NCI-H345 (cell line): ENCODE results near the gene ADCY7.

Experiments used
- DNase-seq: peaks from one replicate; lab custom pipeline; 2025; lab: John Stamatoyannopoulos, UW

The ADCY7 gene

DNA sequence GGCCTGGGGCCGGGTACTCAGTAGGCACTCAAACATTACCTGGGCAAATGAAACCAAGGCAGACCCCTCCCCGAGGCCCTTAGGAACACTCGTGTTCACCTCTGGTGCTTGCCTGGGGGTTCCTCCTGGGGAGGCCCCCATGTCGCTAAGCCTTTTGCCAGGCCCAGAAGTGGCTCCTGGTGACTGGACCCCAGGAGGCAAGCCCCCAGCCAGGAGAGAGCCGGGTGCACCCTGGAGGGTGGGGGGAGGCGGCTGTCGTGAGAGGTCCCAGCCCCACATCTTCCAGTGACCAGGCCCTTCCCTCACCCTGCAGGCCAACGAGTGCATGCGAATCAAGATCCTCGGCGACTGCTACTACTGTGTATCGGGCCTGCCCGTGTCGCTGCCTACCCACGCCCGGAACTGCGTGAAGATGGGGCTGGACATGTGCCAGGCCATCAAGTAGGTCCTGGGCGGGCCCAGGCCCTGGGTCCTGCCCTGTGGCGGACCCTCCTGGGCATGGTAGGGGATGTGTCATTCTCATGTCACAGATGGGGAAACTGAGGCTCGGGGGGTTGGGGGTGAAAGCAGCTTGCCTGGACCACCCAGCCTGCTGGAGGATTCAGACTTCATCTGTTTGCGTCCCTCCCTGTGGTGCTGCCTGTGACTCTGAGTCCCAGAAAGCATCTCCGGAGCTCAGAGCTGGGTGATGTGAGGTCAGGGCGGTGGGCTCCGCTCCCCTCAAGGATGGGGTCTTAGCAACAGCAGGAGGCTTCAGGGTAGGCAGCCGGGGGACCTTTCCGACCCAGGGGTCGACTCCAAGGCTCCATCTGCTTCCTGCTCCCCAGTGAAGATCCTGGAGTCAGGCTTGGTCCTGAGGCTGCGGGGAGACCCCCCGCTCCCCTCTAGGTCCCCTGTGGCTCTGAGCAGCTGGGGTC lies 32.5 kb downstream of the ADCY7 start:
- DNase-seq, result no peak

GRCh38 chr16:50299508-50300105 lies 33.3 kb downstream of the ADCY7 start:
- no peak for DNase-seq

GRCh38 chr16:50300942-50301625 lies 34.7 kb downstream of the ADCY7 start:
- no peak for DNase-seq

GRCh38 chr16:50301626-50302471 lies 35.5 kb downstream of the ADCY7 start:
- no peak for DNase-seq

DNA sequence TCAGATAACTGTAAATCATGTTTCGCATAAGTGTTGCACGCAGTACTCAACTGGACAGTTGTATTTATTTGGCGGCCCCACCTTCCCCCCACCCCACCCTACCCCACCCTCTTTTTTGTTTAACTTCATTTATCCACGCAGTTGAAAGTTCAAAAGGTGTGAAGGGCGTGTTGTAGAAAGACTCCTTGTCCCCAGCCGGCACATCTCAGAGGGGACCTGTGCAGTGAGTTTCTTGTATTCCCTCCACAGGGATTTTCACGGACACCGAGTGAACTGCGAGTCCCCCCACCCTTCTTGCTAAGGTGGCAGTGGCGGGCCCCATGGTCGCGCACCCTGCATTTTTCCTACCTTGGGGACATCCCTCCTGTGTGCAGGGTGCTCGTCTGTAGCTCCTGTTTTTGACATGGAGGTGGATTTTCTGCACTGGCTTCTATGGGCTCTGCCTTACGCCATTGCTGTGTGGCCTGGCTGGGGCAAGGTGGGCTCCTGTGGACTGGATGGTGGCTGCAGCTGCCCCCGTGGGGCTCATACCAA lies 36.2 kb downstream of the ADCY7 start:
- no peak for DNase-seq

- DNase-seq, result no peak
These were observed 36.8 kb downstream of the ADCY7 start for GRCh38 chr16:50303041-50303604.

DNA sequence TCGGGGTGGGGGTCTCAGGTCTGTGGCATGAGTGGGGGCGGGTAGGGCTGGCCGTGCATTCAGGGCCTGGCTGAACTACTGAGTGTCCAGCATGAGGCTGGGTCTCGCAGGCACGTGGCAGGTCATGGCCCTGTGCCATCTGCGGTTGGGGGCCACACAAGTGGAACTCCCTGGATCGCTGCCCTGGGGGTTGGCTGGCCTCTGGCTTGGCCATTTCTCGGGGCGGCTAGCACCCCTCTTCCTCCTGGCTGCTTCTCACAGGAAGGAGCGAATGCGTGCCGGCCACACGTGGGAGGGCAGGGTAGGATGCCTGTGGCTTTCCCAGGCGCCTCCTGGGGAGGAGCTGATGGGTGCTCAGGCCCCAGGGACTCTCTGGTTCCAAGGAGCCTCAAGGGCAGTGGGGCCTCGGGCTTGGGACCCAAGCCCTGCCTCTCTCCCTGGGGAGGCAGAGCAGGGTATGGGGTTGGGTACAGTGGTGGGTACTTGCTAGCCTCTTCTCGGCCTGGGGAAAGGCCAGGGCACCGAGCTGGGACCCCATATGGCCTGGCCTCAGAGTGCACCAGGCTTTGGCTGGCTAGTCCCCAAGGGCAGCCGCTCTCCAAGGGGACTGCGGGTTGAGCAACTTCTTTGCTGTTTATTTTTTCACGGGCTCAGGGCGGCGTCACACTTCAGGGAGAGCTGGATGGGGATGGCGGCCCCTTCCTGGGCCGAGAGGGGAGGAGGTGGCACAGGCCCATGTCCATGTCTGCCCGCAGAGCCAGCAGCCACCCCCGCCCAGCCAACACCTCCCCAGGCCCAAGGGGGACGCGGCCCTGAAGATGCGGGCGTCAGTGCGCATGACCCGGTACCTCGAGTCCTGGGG lies 37.5 kb downstream of the ADCY7 start:
- no peak for DNase-seq

DNA sequence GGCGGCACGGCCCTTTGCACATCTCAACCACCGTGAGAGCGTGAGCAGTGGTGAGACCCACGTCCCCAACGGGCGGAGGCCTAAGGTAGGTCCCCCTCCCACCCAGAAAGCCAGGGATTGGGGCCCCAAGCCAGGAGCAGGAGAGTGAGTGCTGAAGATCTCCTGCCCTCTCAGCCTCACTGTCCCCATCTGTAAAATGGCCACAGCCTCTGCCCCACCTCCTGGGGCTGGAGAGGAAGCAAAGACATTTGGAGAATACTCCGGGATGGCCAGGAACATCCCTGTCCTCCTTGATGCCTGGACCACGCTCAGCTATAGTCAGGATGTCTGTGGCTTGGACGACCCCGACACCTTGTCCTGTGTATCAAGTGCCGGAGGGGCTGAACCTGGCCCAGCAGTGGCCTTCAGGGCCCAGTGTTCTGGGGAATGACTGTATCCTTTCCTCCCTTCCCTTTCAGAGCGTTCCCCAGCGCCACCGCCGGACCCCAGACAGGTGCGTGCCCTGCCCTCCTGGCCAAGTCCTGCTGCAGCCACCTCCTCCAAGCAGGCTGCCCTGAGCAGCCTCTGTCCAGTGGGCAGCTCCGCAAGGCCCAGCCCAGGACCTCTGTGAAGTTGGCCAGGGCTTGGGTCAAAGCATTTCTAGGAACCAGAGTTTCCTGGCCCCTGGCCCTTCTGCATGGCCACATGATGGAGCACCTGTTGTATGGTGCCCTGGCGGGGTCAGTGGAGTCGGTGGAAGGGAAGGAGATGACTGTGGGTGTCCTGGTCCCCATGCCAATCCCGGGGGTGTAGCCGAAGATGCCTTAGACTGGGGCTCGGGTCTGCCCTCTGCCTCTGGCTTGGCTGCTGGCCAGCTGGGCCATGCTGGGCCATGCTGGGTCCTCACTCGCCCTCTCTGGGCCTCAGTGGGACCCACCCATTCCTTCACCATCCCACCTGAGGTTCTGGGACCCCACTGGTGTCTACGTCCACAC lies 38.4 kb downstream of the ADCY7 start:
- DNase-seq, result no peak

DNA sequence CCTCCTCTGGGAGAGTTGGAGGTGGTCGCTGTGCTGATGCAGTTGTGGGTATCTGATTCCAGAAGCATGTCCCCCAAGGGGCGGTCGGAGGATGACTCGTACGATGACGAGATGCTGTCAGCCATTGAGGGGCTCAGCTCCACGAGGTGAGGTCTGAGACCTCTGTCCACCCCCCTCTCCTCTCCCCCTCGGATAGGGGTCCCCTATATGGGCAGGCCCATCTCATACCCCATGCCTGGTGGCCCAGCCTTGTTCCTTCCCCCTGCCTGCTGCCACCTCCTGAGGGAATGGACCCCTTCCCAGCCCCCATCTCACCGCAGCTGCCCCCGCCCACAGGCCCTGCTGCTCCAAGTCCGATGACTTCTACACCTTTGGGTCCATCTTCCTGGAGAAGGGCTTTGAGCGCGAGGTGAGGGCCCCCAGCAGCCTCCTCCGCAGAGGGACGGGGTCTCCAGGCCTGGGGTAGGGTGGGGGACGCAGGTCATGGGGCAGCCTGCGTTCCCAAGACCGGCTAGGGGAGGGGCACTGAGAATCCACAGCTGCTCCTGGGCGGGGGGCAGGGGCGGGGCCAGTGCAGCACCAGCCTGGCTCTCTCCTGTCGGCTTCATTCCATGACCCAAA lies 39.2 kb downstream of the ADCY7 start:
- no peak for DNase-seq

GRCh38 chr16:50306287-50306686 lies 39.9 kb downstream of the ADCY7 start:
- DNase-seq, result no peak

- no peak for DNase-seq
These were observed 42.0 kb downstream of the ADCY7 start for GRCh38 chr16:50308237-50308965.

- DNase-seq, result no peak
These were observed 42.8 kb downstream of the ADCY7 start for GRCh38 chr16:50309156-50309526.

DNA sequence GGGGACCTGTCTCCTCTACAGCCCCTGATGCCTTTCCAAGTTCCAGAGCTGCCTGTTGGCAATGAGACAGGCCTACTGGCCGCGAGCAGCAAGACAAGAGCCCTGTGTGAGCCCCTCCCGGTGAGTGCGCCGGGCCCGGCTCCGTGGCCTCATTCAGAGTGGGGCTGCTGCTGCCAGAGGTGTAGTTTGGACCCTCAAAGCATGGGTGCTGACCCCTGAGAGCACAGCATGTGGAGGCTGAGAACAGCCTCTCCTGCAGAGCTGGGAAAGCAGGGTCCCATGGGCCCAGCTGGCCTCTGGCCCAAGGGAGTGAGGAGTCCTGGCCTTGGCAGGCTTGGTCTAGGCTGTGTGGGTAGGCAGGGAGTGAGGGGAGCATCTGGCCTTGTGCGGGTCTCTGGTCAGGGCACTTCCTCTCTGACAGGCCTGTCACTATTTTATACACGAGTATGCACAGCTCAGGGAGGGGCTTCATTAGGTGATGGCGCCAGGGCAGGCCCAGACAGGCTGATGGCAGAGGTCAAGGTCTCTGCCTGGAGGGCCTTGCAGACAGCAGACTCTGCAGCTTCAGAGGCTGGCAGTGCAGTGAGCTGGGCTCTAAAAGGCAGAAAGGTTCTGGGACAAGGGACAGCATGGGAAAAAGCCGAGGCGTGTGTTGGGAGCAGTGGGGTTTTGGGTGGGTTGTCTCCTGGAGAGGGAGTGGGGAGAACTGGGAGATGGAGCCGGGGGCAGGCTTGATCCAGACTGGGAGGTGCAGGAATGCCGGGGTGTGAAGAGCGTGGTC lies 43.4 kb downstream of the ADCY7 start:
- DNase-seq, result no peak

DNA sequence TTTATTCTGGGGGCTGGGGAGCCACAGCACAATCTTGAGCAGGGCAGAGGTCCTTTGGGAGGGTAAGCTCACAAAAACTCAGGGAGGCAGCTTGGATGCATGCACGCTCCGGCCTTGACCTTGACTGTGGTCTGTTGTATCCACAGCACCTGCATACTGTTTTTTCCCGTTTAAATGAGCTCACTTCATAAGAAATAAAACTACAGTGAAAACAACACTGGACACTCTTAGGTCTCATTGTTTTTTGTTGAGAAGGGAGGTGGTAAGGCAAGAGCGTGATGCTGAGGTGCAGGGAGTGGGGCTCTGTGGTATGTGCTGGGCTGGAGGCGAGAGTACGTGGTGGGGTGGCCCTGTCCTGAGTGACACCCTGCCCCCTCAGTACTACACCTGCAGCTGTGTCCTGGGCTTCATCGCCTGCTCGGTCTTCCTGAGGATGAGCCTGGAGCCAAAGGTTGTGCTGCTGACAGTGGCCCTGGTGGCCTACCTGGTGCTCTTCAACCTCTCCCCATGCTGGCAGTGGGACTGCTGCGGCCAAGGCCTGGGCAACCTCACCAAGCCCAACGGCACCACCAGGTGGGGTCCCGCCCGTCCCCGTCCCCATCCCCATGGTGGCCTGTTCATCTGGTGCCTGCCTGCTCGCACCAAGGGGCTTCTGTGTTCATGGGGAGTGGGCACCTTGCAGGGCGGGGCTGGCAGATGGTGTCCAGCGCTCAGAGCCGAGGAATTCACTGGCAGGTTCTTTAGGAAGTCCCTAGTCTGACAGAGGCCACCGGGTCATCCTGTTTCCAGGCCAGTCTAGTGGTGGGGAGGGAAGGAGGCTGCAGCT lies 44.2 kb downstream of the ADCY7 start:
- DNase-seq, result no peak

- DNase-seq, result no peak
These were observed 44.8 kb downstream of the ADCY7 start for GRCh38 chr16:50311134-50311528.

DNA sequence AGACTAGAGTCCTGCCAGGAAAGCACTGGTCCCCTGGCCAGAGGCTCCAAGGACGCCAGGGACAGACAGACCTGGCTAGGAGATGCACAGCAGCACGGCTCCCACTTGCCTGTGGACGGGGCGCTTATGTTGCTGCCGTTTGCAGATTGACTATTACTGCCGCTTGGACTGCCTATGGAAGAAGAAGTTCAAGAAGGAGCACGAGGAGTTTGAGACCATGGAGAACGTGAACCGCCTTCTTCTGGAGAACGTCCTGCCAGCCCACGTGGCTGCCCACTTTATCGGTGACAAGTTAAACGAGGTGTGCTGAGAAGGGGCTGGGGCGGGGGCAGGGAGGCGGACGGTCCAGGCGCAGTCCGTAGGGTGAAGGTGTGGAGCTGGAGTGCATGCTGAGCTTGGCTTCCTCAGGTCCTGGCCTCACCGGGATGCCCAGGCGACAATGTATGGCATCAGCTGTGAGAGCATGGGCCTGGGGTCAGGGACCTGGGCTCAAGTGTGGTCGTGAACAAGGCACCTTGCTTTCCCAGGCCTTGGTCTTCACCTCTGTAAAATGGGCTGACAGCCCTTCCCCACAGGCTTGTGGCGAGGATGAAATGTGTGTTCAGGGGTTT lies 45.6 kb downstream of the ADCY7 start:
- DNase-seq, result no peak
